Amniotic stem cell (primary cell): Measurements from ENCODE around the gene CSH1.
"Not testable (repeated sequence)": the region's sequence is repeated elsewhere in the genome, so short reads cannot be mapped to it uniquely, and the experiment has no call there.

ENCODE experiments used
- DNase-seq: peaks from one replicate; lab custom pipeline; 2025; lab: John Stamatoyannopoulos, UW

Gene CSH1

GRCh38 chr17:63896524-63897354, at the start of gene CSH1:
TSS of gene CSH1 (minus strand) at chr17:63896574. CDS start at chr17:63896511, 63 bp downstream.
- not testable (repeated sequence) for DNase-seq

GRCh38 chr17:63945784-63946439, 49.5 kb upstream of the CSH1 start:
- no peak for DNase-seq

- DNase-seq: no peak
These were observed 48.5 kb upstream of the CSH1 start for GRCh38 chr17:63944736-63945499.

GRCh38 chr17:63943745-63944144, 47.4 kb upstream of the CSH1 start:
- no peak for DNase-seq

- no peak for DNase-seq
These were observed 46.1 kb upstream of the CSH1 start for GRCh38 chr17:63942309-63942985.

- no peak for DNase-seq
These were observed 45.4 kb upstream of the CSH1 start for GRCh38 chr17:63941751-63942150.

GRCh38 chr17:63941162-63941561, 44.8 kb upstream of the CSH1 start:
- no peak for DNase-seq

- DNase-seq: no peak
These were observed 44.2 kb upstream of the CSH1 start for GRCh38 chr17:63940584-63940983.

GRCh38 chr17:63939884-63940283, 43.5 kb upstream of the CSH1 start:
- no peak for DNase-seq

GRCh38 chr17:63939401-63939800, 43.0 kb upstream of the CSH1 start:
- no peak for DNase-seq

GRCh38 chr17:63937920-63938319, 41.5 kb upstream of the CSH1 start:
- no peak for DNase-seq

- DNase-seq: no peak
These were observed 40.9 kb upstream of the CSH1 start for GRCh38 chr17:63937319-63937718.

GRCh38 chr17:63934183-63935112, 38.1 kb upstream of the CSH1 start:
- DNase-seq: no peak

GRCh38 chr17:63933598-63933997, 37.2 kb upstream of the CSH1 start:
- no peak for DNase-seq

- no peak for DNase-seq
These were observed 36.3 kb upstream of the CSH1 start for GRCh38 chr17:63932721-63933120.

GRCh38 chr17:63931981-63932561, 35.7 kb upstream of the CSH1 start, which contains the start of gene CD79B:
TSS of gene CD79B (minus strand) at chr17:63932331. CDS start at chr17:63932261, 70 bp downstream.
- DNase-seq: no peak

- no peak for DNase-seq
These were observed 34.7 kb upstream of the CSH1 start for GRCh38 chr17:63930951-63931575.

GRCh38 chr17:63929860-63930766, 33.7 kb upstream of the CSH1 start:
- no peak for DNase-seq
